Breast epithelium (tissue), 4 donors: ENCODE measurements around the gene SUPT20H. TPM values are rescaled to one million over a fixed set of nuclear protein-coding genes. Genes with fewer than 3 reads are reported as not detected.

Source experiments
- DNase-seq, 2 donors: peaks; one replicate each; pipeline ENCODE4 v3.0.0-alpha.2; 2019; ENCODE audit warnings: low spot score in 2 of 2
- H3K27ac ChIP-seq, 2 donors: fragments of 200-600 bp; sonication (generic) in 1 of 2; one replicate each; pipeline ENCODE4 v1.5.1; 2016 to 2019; ENCODE audit warnings: mild to moderate bottlenecking in 1 of 2
- H3K27me3 ChIP-seq, 2 donors: fragments of 200-600 bp; sonication (generic) in 1 of 2; one replicate each; pipeline versions ENCODE4 v1.5.1 to v1.6.0; 2017 to 2019; ENCODE audit warnings: control low read depth in 1 of 2, mild to moderate bottlenecking in 1 of 2
- H3K36me3 ChIP-seq: fragments of 200-600 bp; one replicate; pipeline ENCODE4 v1.5.1; 2019
- H3K4me1 ChIP-seq, 2 donors: fragments of 200-600 bp; sonication (generic); one replicate each; pipeline ENCODE4 v1.5.1; 2016 to 2019; ENCODE audit warnings: control low read depth in 1 of 2
- H3K4me3 ChIP-seq, 3 donors: fragments of 200-600 bp; sonication (generic); 1 replicate in 2 of 3; 2 replicates in 1 of 3; pipeline ENCODE4 v1.5.1; 2016 to 2019; ENCODE audit warnings: mild to moderate bottlenecking in 3 of 3, moderate library complexity in 2 of 3
- H3K9me3 ChIP-seq, 2 donors: fragments of 200-600 bp; sonication (generic) in 1 of 2; one replicate each; pipeline ENCODE4 v1.5.1; 2016 to 2019; ENCODE audit warnings: control low read depth in 1 of 2
- POLR2A ChIP-seq: fragments of 450-650 bp; IDR thresholded peaks from one replicate; pipeline ENCODE4 v1.6.1; 2016; ENCODE audit warnings: antibody characterized with exemption, mild to moderate bottlenecking, moderate library complexity
- POLR2AphosphoS5 ChIP-seq, 3 donors: sonication (generic); formaldehyde crosslinking; IDR thresholded peaks; one replicate each; pipeline ENCODE4 v1.6.1; 2017; ENCODE audit warnings: antibody characterized with exemption in 3 of 3
- intact Hi-C: fragments of 100-400 bp; cut with DNase I; formaldehyde crosslinking; loops from one replicate; pipeline ENCODE4 v1.15.1; 2023; ENCODE audit warnings: low total_unique reads
- total RNA-seq, 3 donors: library from RNA; depleted of rRNA; stranded (reverse); fragments of >200 nt; gene quantifications; one replicate each; pipeline ENCODE4 v1.1.0, GENCODE V29; 2016
- TF ChIP-seq, protein P1 (sequence below), 3 donors: fragments of 450-650 bp; IDR thresholded peaks; one replicate each; pipeline ENCODE4 v1.5.1; 2016 to 2017; ENCODE audit warnings: antibody characterized with exemption in 3 of 3, mild to moderate bottlenecking in 3 of 3, moderate library complexity in 3 of 3

The SUPT20H gene
- total RNA-seq, 3 donors from 2014 or later, result 33.4 to 94.8 (median 55.7) TPM

DNA sequence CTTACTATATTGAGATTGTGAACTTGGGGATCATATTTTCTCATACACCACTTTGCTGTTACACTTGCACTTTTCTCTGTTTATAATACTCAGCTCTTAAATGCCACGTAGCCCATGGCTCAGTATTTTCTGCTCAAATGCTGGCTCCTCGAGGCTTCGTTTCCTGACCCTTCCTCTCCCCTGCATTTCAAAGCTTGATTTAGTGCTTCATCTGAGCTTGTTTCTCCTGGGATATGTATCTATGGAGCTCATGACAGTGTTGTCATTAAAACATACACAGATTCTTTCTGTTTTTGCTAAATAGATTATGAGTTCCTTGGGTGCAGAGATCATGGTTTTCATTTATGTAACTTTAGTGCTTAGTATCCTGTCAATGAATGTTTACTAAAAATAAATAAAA lies 34.6 kb upstream of the SUPT20H start:
- H3K27ac ChIP-seq, result no peak overlapping the region
- TF ChIP-seq, protein P1, sequence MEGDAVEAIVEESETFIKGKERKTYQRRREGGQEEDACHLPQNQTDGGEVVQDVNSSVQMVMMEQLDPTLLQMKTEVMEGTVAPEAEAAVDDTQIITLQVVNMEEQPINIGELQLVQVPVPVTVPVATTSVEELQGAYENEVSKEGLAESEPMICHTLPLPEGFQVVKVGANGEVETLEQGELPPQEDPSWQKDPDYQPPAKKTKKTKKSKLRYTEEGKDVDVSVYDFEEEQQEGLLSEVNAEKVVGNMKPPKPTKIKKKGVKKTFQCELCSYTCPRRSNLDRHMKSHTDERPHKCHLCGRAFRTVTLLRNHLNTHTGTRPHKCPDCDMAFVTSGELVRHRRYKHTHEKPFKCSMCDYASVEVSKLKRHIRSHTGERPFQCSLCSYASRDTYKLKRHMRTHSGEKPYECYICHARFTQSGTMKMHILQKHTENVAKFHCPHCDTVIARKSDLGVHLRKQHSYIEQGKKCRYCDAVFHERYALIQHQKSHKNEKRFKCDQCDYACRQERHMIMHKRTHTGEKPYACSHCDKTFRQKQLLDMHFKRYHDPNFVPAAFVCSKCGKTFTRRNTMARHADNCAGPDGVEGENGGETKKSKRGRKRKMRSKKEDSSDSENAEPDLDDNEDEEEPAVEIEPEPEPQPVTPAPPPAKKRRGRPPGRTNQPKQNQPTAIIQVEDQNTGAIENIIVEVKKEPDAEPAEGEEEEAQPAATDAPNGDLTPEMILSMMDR (IDR thresholded peaks at IDR 0.05), result no peak
- intact Hi-C loops, result no loop called here
- H3K36me3 ChIP-seq, result no peaks in the 10 kb centered on the region
- no peaks in the 10 kb centered on the region for H3K27me3 ChIP-seq
- no peaks in the 10 kb centered on the region for H3K9me3 ChIP-seq
- H3K4me3 ChIP-seq, result no peak overlapping the region
- H3K4me1 ChIP-seq, result no peaks in the 10 kb centered on the region
- no peak for DNase-seq

DNA sequence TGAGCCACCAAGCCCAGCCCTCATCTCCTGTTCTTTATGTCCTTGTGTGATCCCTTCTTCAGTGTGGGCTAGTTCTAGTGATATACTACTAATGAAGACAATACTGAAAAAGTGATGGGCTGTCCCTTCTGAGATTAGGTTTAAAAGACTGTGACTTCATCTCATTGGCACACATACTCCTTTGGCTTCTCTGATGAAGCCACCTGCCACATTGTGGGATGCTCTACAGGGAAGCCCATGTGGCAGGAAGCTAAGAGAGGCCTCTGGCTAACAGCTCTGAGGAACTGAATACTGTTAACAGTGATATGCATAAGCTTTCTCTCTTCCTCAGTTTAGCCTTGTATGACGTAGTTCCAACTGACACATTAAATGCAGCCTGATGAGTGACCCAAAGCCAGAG lies 32.3 kb upstream of the SUPT20H start:
- no peak for DNase-seq
- no peak overlapping the region for H3K4me3 ChIP-seq
- no peaks in the 10 kb centered on the region for H3K36me3 ChIP-seq
- no peaks in the 10 kb centered on the region for H3K9me3 ChIP-seq
- TF ChIP-seq POLR2AphosphoS5 (IDR thresholded peaks at IDR 0.05), result no peak
- no peak for TF ChIP-seq POLR2A
- TF ChIP-seq, protein P1 (IDR thresholded peaks at IDR 0.05), result no peak
- no peaks in the 10 kb centered on the region for H3K27me3 ChIP-seq
- intact Hi-C loops, result no loop called here
- H3K4me1 ChIP-seq, result no peaks in the 10 kb centered on the region
- H3K27ac ChIP-seq, result no peak overlapping the region

DNA sequence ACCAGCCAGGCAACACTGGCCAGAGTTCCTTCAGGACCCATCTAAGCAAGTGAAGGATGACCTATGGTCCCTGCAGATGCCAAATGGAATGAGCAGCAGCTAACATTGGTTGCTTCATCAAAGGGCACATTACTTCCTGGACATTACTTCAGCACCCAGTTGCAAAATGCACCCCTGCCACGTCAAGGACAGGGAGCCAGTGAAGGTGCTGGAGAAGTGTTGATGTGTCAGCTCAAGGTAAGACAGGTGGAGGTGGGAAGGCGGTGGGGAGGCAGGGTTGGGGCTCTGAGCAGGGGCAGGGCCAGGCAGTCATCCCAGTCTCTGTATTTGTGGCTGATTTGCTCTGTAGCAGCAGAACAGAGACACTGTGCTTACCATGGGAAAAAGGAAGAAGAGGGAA lies 31.4 kb upstream of the SUPT20H start:
- TF ChIP-seq, protein P1 (IDR thresholded peaks at IDR 0.05), result no peak
- TF ChIP-seq POLR2A (no peak), POLR2AphosphoS5 (IDR thresholded peaks at IDR 0.05) (no peak)
- no peaks in the 10 kb centered on the region for H3K4me1 ChIP-seq
- no peak overlapping the region for H3K27ac ChIP-seq
- H3K36me3 ChIP-seq, result no peaks in the 10 kb centered on the region
- no peaks in the 10 kb centered on the region for H3K27me3 ChIP-seq
- intact Hi-C loops, result no loop called here
- no peaks in the 10 kb centered on the region for H3K9me3 ChIP-seq
- no peak for DNase-seq
- H3K4me3 ChIP-seq, result no peak overlapping the region

DNA sequence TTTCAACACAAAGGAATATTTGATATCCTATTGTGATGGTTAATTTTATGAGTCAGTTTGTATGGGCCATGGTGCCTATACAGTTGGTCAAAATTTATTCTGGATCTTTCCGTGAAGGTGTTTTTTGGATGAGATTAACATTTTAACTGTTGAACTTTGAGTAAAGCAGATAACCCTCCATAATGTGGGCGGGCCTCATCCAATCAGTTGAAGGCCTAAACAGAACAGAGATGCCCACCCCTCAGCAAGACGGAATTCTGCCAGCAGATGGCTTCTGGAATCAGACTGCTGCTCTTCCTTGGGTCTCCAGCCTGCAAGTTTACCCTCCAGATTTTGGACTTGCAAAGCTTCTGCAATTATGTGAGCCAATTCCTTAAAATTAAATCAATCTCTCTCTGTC lies 30.0 kb upstream of the SUPT20H start:
- TF ChIP-seq POLR2A (no peak), POLR2AphosphoS5 (IDR thresholded peaks at IDR 0.05) (no peak)
- TF ChIP-seq, protein P1 (IDR thresholded peaks at IDR 0.05), result no peak
- no peak overlapping the region for H3K4me3 ChIP-seq
- no peaks in the 10 kb centered on the region for H3K36me3 ChIP-seq
- intact Hi-C loops, result no loop called here
- H3K27ac ChIP-seq, result no peak overlapping the region
- no peaks in the 10 kb centered on the region for H3K9me3 ChIP-seq
- no peaks in the 10 kb centered on the region for H3K4me1 ChIP-seq
- no peaks in the 10 kb centered on the region for H3K27me3 ChIP-seq
- no peak for DNase-seq

DNA sequence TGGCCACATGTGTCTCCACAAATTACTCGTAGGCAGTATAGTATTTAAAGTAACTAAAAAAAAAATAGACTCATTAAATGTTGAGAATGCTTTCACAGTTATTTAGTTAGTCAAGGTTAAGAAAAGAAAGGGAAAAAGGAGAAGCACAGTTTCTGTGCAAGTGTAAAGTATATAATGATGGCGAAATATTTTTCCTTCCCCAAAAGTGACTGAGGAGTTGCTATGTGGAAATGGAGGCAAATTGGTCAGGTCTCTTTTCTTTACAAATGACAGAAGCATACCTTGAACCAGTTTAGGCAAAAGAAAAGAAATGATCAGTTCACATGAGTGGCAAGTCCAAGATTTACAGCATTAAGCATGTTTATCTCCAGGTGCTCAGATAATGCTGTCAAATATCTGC lies 28.0 kb upstream of the SUPT20H start:
- H3K4me3 ChIP-seq, result no peak overlapping the region
- no peak for DNase-seq
- intact Hi-C loops, result no loop called here
- TF ChIP-seq POLR2A, result no peak
- TF ChIP-seq POLR2AphosphoS5 (IDR thresholded peaks at IDR 0.05), result no peak
- TF ChIP-seq, protein P1 (IDR thresholded peaks at IDR 0.05), result no peak
- H3K27ac ChIP-seq, result no peak overlapping the region
- no peaks in the 10 kb centered on the region for H3K27me3 ChIP-seq
- H3K36me3 ChIP-seq, result no peaks in the 10 kb centered on the region
- H3K9me3 ChIP-seq, result no peaks in the 10 kb centered on the region
- H3K4me1 ChIP-seq, result no peaks in the 10 kb centered on the region
